Thoracic aorta (tissue), 2 donors: ENCODE data around the gene VDAC1. TPM values are rescaled to one million over a fixed set of nuclear protein-coding genes. Genes with fewer than 3 reads are reported as not detected.
"Not testable (repeated sequence)": the region's sequence is repeated elsewhere in the genome, so short reads cannot be mapped to it uniquely, and the experiment has no call there.

ENCODE experiments used
- ATAC-seq: fragments of 150-250 bp; one replicate; pipeline ENCODE4 v1.8.0; 2017; ENCODE audit warnings: low read depth; ENCODE audit not compliant: insufficient number of reproducible peaks, low FRiP score
- DNase-seq: peaks from one replicate; pipeline ENCODE4 v3.0.0-alpha.2; 2020; ENCODE audit warnings: low spot score
- H3K27ac ChIP-seq, 2 donors: fragments of 200-600 bp; sonication (generic); 1 replicate in 1 of 2; 2 replicates in 1 of 2; pipeline ENCODE4 v1.5.1; 2016; ENCODE audit warnings: mild to moderate bottlenecking in 2 of 2, moderate library complexity in 2 of 2
- H3K27me3 ChIP-seq: fragments of 200-600 bp; sonication (generic); replicated peaks from 2 replicates; pipeline ENCODE4 v1.6.0; 2016; ENCODE audit warnings: mild to moderate bottlenecking; ENCODE audit not compliant: insufficient read depth
- H3K36me3 ChIP-seq: fragments of 200-600 bp; sonication (generic); one replicate; pipeline ENCODE4 v1.5.1; 2016
- H3K4me1 ChIP-seq, 2 donors: fragments of 200-600 bp; sonication (generic); 1 replicate in 1 of 2; 2 replicates in 1 of 2; pipeline versions ENCODE4 v1.5.1 to v1.6.0; 2016; ENCODE audit warnings: low read depth in 2 of 2, mild to moderate bottlenecking in 1 of 2; ENCODE audit not compliant: control insufficient read depth in 1 of 2
- H3K4me3 ChIP-seq: fragments of 200-600 bp; sonication (generic); 2 replicates; pipeline ENCODE4 v1.5.1; 2016; ENCODE audit warnings: mild to moderate bottlenecking
- H3K9me3 ChIP-seq: fragments of 200-600 bp; sonication (generic); 2 replicates; pipeline ENCODE4 v1.5.1; 2016
- CTCF ChIP-seq: fragments of 200-600 bp; sonication (generic); IDR thresholded peaks from one replicate; pipeline ENCODE4 v1.5.1; 2019; ENCODE audit warnings: antibody characterized with exemption
- total RNA-seq, 2 donors: library from RNA; depleted of rRNA; stranded (reverse); fragments of >200 nt; gene quantifications; one replicate each; pipeline versions ENCODE4 v1.1.0 to v1.2.3, GENCODE V29; 2016

VDAC1 gene
- total RNA-seq, 2 donors from 2014 or later = 77.0 to 112 TPM

- Histone ChIP-seq H3K27ac (no peak overlapping the region), H3K9me3 (no peaks in the 10 kb centered on the region), H3K27me3 (no peaks in the 10 kb centered on the region), H3K36me3 (no peaks in the 10 kb centered on the region), H3K4me3 (no peak overlapping the region), H3K4me1 (no peaks in the 10 kb centered on the region)
- DNase-seq (no peak), ATAC-seq (no peak)
- TF ChIP-seq CTCF = no peak
These were observed 37.0 kb upstream of the VDAC1 start for GRCh38 chr5:134041570-134042411.

- H3K4me3 ChIP-seq = no peak overlapping the region
- TF ChIP-seq CTCF = no peak
- H3K27me3 ChIP-seq = no peaks in the 10 kb centered on the region
- H3K36me3 ChIP-seq = no peaks in the 10 kb centered on the region
- ATAC-seq = no peak
- H3K4me1 ChIP-seq = no peaks in the 10 kb centered on the region
- no peaks in the 10 kb centered on the region for H3K9me3 ChIP-seq
- no peak overlapping the region for H3K27ac ChIP-seq
- no peak for DNase-seq
These were observed 33.4 kb upstream of the VDAC1 start for GRCh38 chr5:134038138-134038537.

GRCh38 chr5:134037160-134037559 lies 32.4 kb upstream of the VDAC1 start:
- H3K27ac ChIP-seq = no peak overlapping the region
- H3K9me3 ChIP-seq = no peaks in the 10 kb centered on the region
- H3K36me3 ChIP-seq = no peaks in the 10 kb centered on the region
- TF ChIP-seq CTCF = no peak
- H3K4me1 ChIP-seq = no peaks in the 10 kb centered on the region
- DNase-seq (no peak), ATAC-seq (no peak)
- H3K27me3 ChIP-seq = no peaks in the 10 kb centered on the region
- H3K4me3 ChIP-seq = no peak overlapping the region

- Histone ChIP-seq H3K4me1 (no peaks in the 10 kb centered on the region), H3K36me3 (no peaks in the 10 kb centered on the region), H3K27ac (no peak overlapping the region), H3K27me3 (no peaks in the 10 kb centered on the region), H3K9me3 (no peaks in the 10 kb centered on the region), H3K4me3 (no peak overlapping the region)
- TF ChIP-seq CTCF = no peak
- no peak for DNase-seq
- no peak for ATAC-seq
These were observed 29.6 kb upstream of the VDAC1 start for GRCh38 chr5:134034326-134034725.

GRCh38 chr5:134030303-134030964 lies 25.7 kb upstream of the VDAC1 start:
- not testable (repeated sequence) for H3K27me3 ChIP-seq, H3K9me3 ChIP-seq, DNase-seq, H3K4me3 ChIP-seq, H3K4me1 ChIP-seq, H3K27ac ChIP-seq, H3K36me3 ChIP-seq, ATAC-seq
